HL-60 (cell line): ENCODE data around the gene KIR2DL3.
A peak's percentile ranks its signal among the peaks of the same experiment; 100 is the strongest.
"Not testable (repeated sequence)": the region's sequence is repeated elsewhere in the genome, so short reads cannot be mapped to it uniquely, and the experiment has no call there.

ENCODE experiments used
- DNase-seq, 2 experiments: peaks; one replicate each; pipeline ENCODE4 v3.0.0-alpha.2; 2010 to 2020; ENCODE audit warnings: low read depth in 1 of 2, low spot score in 1 of 2
- H3K27ac ChIP-seq: fragments of 250-450 bp; sonication (Bioruptor Pico); replicated peaks from 2 replicates; pipeline ENCODE4 v1.5.1; 2020; ENCODE audit warnings: mild to moderate bottlenecking, moderate library complexity
- H3K27me3 ChIP-seq: fragments of 250-450 bp; sonication (Bioruptor Pico); 2 replicates; pipeline ENCODE4 v1.5.1; 2021; ENCODE audit warnings: mild to moderate bottlenecking, moderate library complexity; ENCODE audit not compliant: insufficient read depth, poor library complexity, severe bottlenecking
- H3K4me3 ChIP-seq: replicated peaks from 2 replicates; pipeline ENCODE4 v1.5.1; 2011; ENCODE audit warnings: mild to moderate bottlenecking, control low read depth, low read length; ENCODE audit not compliant: insufficient read depth
- GABPA ChIP-seq: IDR thresholded peaks from 2 replicates; pipeline ENCODE4 v1.6.1; 2012; ENCODE audit warnings: low read depth
- POLR2AphosphoS5 ChIP-seq: IDR thresholded peaks from 2 replicates; pipeline ENCODE4 v1.6.1; 2012; ENCODE audit warnings: low read depth
- REST ChIP-seq: IDR thresholded peaks from 2 replicates; pipeline ENCODE4 v1.6.1; 2012; ENCODE audit warnings: low read depth; ENCODE audit not compliant: insufficient replicate concordance
- SPI1 ChIP-seq: IDR thresholded peaks from 2 replicates; pipeline ENCODE4 v1.6.1; 2012; ENCODE audit warnings: low read depth, mild to moderate bottlenecking, borderline replicate concordance
- TF ChIP-seq, protein P1 (sequence below): IDR thresholded peaks from one replicate; pipeline ENCODE4 v1.5.1; 2011; ENCODE audit warnings: low read length, control low read depth, inconsistent platforms; ENCODE audit not compliant: insufficient read depth

KIR2DL3 gene

DNA sequence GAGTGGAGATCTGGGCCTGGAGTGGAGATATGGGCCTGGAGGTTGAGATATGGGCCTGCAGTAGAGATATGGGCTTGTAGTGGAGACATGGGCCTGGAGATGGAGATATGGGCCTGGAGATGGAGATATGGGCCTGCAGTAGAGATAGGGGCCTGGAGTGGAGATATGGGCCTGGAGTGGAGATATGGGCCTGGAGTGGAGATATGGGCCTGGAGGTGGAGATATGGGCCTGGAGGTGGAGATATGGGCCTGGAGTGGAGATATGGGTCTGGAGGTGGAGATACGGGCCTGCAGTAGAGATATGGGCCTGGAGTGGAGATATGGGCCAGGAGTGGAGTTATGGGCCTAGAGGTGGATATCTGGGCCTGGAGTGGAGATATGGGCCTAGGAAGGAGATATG lies 402 bp downstream of the KIR2DL3 start:
- H3K4me3 ChIP-seq: no peak overlapping the region
- no peak for DNase-seq
- TF ChIP-seq REST (no peak), POLR2AphosphoS5 (no peak), SPI1 (no peak), GABPA (no peak)
- TF ChIP-seq, protein P1, sequence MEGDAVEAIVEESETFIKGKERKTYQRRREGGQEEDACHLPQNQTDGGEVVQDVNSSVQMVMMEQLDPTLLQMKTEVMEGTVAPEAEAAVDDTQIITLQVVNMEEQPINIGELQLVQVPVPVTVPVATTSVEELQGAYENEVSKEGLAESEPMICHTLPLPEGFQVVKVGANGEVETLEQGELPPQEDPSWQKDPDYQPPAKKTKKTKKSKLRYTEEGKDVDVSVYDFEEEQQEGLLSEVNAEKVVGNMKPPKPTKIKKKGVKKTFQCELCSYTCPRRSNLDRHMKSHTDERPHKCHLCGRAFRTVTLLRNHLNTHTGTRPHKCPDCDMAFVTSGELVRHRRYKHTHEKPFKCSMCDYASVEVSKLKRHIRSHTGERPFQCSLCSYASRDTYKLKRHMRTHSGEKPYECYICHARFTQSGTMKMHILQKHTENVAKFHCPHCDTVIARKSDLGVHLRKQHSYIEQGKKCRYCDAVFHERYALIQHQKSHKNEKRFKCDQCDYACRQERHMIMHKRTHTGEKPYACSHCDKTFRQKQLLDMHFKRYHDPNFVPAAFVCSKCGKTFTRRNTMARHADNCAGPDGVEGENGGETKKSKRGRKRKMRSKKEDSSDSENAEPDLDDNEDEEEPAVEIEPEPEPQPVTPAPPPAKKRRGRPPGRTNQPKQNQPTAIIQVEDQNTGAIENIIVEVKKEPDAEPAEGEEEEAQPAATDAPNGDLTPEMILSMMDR: no peak
- H3K27me3 ChIP-seq: no peaks in the 10 kb centered on the region
- H3K27ac ChIP-seq: no peak overlapping the region

- DNase-seq: no peak
- Histone ChIP-seq H3K27me3 (no peaks in the 10 kb centered on the region), H3K27ac (no peak overlapping the region), H3K4me3 (no peak overlapping the region)
- TF ChIP-seq POLR2AphosphoS5: no peak
Observed at GRCh38 chr19:54739587-54740497, 1.5 kb downstream of the KIR2DL3 start.

- not testable (repeated sequence) for H3K27ac ChIP-seq, H3K27me3 ChIP-seq, H3K4me3 ChIP-seq
- DNase-seq: peak in 1 of 2 experiments; percentile 26
Observed at GRCh38 chr19:54741950-54742349, 3.6 kb downstream of the KIR2DL3 start.

DNA sequence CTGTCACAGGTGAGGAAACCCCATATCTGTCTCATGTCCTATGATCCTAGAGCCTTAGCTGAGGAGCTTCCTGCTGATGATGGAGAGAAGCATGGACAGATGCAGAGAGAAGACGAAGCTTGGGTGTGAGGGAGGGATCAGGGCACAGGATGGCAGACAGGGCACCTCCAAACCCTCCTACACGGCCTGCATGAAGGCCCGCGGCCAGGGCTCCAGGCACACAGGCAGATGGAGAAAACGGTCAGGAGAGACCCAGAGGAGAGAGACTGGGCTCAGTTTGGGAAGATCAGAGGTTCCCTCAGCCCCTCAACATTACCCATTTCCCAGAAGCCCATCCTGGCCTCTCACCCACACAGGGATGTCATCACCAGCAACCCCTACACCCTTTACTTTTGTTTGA lies 5.8 kb downstream of the KIR2DL3 start:
- H3K4me3 ChIP-seq, DNase-seq, H3K27me3 ChIP-seq, H3K27ac ChIP-seq: not testable (repeated sequence)

DNA sequence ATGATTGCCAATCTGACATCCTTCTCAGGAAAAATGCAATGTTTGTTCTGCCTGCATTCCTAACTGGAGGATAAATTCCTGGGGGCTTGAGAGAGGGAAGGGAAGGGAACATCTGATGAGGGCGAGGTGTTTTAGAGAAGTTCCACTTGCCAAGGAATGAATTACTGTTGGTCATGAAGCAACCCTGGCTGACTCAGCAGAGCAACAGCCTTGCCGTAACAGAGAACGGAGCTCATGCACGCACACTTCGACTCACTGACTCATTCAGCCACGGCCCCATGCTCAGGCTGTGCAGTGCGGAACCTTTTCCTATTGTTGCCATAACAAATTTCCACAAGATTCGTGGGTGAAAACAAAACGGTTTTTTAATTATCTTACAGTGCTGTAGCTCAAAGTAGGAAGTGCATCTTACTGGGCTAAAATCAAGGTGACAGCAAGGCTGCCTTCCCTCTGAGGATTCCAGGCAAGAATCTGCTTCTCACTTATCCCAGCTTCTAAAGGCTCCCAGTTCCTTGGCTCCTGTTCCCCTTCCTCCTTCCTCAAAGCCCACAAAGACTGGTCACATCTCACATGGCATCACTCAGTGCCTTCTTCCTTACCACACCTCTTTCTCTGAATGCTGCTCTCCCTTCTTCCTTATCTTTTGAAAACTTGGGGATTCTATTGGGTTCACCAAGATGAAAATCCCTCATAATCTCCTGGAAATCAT lies 9.5 kb downstream of the KIR2DL3 start:
- not testable (repeated sequence) for H3K27me3 ChIP-seq, H3K4me3 ChIP-seq
- TF ChIP-seq POLR2AphosphoS5: peak; percentile 68
- peak overlapping the region; percentile 94 for H3K27ac ChIP-seq
- peak; percentile 70 to 97 for DNase-seq

GRCh38 chr19:54750276-54750675 lies 12.0 kb downstream of the KIR2DL3 start:
- H3K27me3 ChIP-seq, DNase-seq, H3K4me3 ChIP-seq, H3K27ac ChIP-seq: not testable (repeated sequence)

DNA sequence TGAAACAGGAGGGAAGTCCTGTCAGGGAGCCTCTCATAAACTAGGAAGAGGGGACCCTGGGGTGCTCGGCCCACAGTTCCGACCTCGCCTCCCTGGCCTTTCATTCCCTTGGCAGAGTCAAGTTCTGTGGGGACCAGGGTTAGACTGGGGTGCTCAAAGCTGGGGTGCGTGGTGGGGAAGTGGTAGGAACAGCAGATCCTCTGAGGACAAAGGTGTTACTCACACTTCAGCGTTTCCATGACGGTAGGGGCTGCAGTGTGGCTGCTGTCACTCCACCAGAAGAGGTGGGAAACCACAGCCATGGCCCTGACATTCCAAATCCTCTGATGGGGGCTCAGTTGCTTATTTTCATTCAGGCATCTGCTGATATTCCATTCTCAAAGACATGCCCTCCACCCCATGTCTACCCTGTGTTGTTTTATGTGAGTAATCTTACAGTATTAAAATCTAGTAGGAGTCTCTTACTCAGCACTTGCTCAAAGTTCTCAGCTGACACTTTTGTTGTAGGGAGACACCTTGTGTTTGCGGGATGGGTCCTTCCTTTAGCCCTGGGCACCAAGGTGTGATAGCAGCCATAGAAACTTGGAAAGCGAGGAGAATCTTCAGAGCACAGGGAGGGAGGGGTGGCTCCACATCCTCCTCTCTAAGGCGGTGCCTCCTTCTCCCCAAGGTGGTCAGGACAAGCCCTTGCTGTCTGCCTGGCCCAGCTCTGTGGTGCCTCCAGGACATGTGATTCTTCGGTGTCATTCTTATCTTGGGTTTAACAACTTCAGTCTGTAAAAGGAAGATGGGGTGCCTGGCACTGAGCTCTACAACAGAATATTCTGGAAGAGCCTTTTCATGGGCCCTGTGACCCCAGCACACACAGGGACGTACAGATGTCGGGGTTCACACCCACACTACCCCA lies 18.1 kb downstream of the KIR2DL3 start:
- H3K27ac ChIP-seq, H3K27me3 ChIP-seq, DNase-seq, H3K4me3 ChIP-seq: not testable (repeated sequence)

- not testable (repeated sequence) for H3K27me3 ChIP-seq, H3K27ac ChIP-seq, DNase-seq, H3K4me3 ChIP-seq
Observed at GRCh38 chr19:54758577-54758976, 20.3 kb downstream of the KIR2DL3 start.

DNA sequence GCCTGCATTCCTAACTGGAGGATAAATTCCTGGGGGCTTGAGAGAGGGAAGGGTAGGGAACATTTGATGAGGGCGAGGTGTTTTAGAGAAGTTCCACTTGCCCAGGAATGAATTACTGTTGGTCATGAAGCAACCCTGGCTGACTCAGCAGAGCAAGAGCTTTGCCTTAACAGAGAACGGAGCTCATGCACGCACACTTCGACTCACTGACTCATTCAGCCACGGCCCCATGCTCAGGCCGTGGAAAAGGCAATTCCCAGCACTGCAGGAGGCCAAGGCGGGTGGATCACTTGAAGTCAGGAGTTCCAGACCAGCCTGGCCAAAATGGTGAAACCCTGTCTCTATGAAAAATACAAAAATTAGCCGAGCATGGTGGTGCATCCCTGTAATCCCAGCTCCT lies 25.9 kb downstream of the KIR2DL3 start:
- peak; percentile 53 to 84 for DNase-seq
- H3K27ac ChIP-seq: peak overlapping the region; percentile 65
- not testable (repeated sequence) for H3K4me3 ChIP-seq, H3K27me3 ChIP-seq

- H3K4me3 ChIP-seq, DNase-seq, H3K27me3 ChIP-seq, H3K27ac ChIP-seq: not testable (repeated sequence)
Observed at GRCh38 chr19:54766464-54766863, 28.2 kb downstream of the KIR2DL3 start.

DNA sequence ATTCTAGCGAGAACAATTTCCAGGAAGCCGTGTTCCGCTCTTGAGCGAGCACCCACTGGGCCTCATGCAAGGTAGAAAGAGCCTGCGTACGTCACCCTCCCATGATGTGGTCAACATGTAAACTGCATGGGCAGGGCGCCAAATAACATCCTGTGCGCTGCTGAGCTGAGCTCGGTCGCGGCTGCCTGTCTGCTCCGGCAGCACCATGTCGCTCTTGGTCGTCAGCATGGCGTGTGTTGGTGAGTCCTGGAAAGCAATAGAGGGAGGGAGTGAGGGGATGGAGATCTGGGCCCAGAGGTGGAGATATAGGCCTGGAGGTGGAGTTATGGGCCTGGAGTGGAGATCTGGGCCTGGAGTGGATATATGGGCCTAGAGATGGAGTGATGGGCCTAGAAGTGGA lies 31.3 kb downstream of the KIR2DL3 start, which contains the start of gene KIR2DL1:
TSS of gene KIR2DL1 (plus strand) at position 148 of the 400 bp plus-strand sequence. CDS start at position 206, 58 bp downstream.
- H3K27me3 ChIP-seq, DNase-seq, H3K4me3 ChIP-seq, H3K27ac ChIP-seq: not testable (repeated sequence)
